Measurements from ENCODE around the gene FAM107B. TPM values are rescaled to one million over a fixed set of nuclear protein-coding genes. Genes with fewer than 3 reads are reported as not detected.
A peak's percentile ranks its signal among the peaks of the same experiment; 100 is the strongest.

FAM107B gene
- total RNA-seq, 1 donor from 2014 or later, result 50.9 TPM

GRCh38 chr10:14618674-14619073, 156.0 kb downstream of the FAM107B start:
- DNase-seq (ENCODE audit: extremely low spot score, unreplicated experiment), result no peak
- no peak for TF ChIP-seq CTCF (conservative IDR thresholded peaks at IDR 0.05)
- Mint-ChIP-seq H3K4me3 (no peak overlapping the region), H3K4me1 (ENCODE audit: unreplicated experiment) (peaks cover 20% of the 10 kb centered on the region), H3K9me3 (no peaks in the 10 kb centered on the region), H3K27ac (no peak overlapping the region), H3K27me3 (no peaks in the 10 kb centered on the region), H3K36me3 (no peaks in the 10 kb centered on the region)

- TF ChIP-seq CTCF (conservative IDR thresholded peaks at IDR 0.05), result no peak
- H3K36me3 Mint-ChIP-seq, result no peaks in the 10 kb centered on the region
- H3K4me1 Mint-ChIP-seq (ENCODE audit: unreplicated experiment), result peaks cover 16% of the 10 kb centered on the region
- H3K9me3 Mint-ChIP-seq, result no peaks in the 10 kb centered on the region
- no peaks in the 10 kb centered on the region for H3K27me3 Mint-ChIP-seq
- H3K4me3 Mint-ChIP-seq, result no peak overlapping the region
- no peak for DNase-seq (ENCODE audit: extremely low spot score, unreplicated experiment)
- H3K27ac Mint-ChIP-seq, result no peak overlapping the region
Observed at GRCh38 chr10:14617852-14618251, 156.8 kb downstream of the FAM107B start.

- no peaks in the 10 kb centered on the region for H3K36me3 Mint-ChIP-seq
- no peak for TF ChIP-seq CTCF (conservative IDR thresholded peaks at IDR 0.05)
- no peak overlapping the region for H3K4me3 Mint-ChIP-seq
- H3K27me3 Mint-ChIP-seq, result no peaks in the 10 kb centered on the region
- DNase-seq (ENCODE audit: extremely low spot score, unreplicated experiment), result no peak
- peak overlapping the region; percentile 50 for H3K27ac Mint-ChIP-seq
- no peaks in the 10 kb centered on the region for H3K9me3 Mint-ChIP-seq
- peaks cover 16% of the 10 kb centered on the region for H3K4me1 Mint-ChIP-seq (ENCODE audit: unreplicated experiment)
Observed at GRCh38 chr10:14616955-14617730, 157.6 kb downstream of the FAM107B start.

- no peak for DNase-seq (ENCODE audit: extremely low spot score, unreplicated experiment)
- peaks cover 16% of the 10 kb centered on the region for H3K4me1 Mint-ChIP-seq (ENCODE audit: unreplicated experiment)
- no peaks in the 10 kb centered on the region for H3K36me3 Mint-ChIP-seq
- H3K27ac Mint-ChIP-seq, result no peak overlapping the region
- H3K27me3 Mint-ChIP-seq, result no peaks in the 10 kb centered on the region
- no peaks in the 10 kb centered on the region for H3K9me3 Mint-ChIP-seq
- TF ChIP-seq CTCF (conservative IDR thresholded peaks at IDR 0.05), result no peak
- H3K4me3 Mint-ChIP-seq, result no peak overlapping the region
Observed at GRCh38 chr10:14616465-14616864, 158.2 kb downstream of the FAM107B start.

GRCh38 chr10:14613588-14613920, 161.1 kb downstream of the FAM107B start:
- DNase-seq (ENCODE audit: extremely low spot score, unreplicated experiment), result no peak
- H3K27me3 Mint-ChIP-seq, result no peaks in the 10 kb centered on the region
- TF ChIP-seq CTCF (conservative IDR thresholded peaks at IDR 0.05), result no peak
- no peak overlapping the region for H3K27ac Mint-ChIP-seq
- no peak overlapping the region for H3K4me3 Mint-ChIP-seq
- no peaks in the 10 kb centered on the region for H3K36me3 Mint-ChIP-seq
- H3K9me3 Mint-ChIP-seq, result no peaks in the 10 kb centered on the region
- H3K4me1 Mint-ChIP-seq (ENCODE audit: unreplicated experiment), result peaks cover 16% of the 10 kb centered on the region

Data from type B pancreatic cell (in vitro differentiated cells).